ENCODE data around the gene TTLL8. TPM values are rescaled to one million over a fixed set of nuclear protein-coding genes. Genes with fewer than 3 reads are reported as not detected.
A peak's percentile ranks its signal among the peaks of the same experiment; 100 is the strongest.

The TTLL8 gene
- total and polyA plus RNA-seq, 2 experiments from 2014 or later: not detected

DNA sequence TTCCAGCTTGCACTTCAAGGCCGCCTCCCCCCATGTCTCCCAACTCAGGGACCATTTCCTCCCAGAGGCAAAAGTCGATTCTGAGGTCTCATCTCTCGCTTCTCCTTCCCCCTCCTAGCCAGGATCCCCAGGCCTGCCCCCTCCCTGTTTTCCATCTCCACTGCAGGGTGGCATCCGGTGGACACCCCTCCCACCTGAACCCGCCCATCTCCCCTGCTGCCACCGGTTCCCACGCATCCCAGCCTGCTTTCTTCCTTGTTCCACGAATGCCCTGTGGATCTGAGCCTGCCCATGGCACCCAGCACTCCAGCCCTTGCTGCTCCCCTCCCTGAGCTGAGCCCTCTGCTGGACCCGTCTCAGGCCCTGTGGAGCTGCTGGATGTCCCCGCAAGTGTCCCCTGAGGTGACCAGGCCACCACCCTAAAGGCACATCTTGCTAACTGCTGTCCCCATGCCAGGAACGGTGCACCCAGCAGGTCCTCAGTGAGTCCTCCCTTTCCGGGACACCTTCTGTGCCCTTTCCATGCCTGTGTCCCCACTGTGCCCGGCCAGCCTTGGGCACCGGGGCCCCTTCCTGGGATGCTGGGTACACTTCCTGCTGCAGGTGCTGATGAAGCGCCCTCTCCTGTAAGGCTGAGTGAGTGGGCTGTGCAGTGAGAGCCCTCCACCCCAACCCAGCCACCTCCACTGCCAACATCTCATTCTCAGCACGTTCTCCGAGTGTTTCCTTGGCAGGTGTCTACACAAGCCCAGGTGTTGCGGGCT lies 46.5 kb downstream of the TTLL8 start:
- Histone ChIP-seq H3K4me2 (no peak overlapping the region), H3K9me2 (replicated peaks; ENCODE audit: insufficient read depth) (no peaks in the 10 kb centered on the region), H3K79me2 (no peaks in the 10 kb centered on the region), H3K4me1 (ENCODE audit: insufficient read depth) (peaks cover 5% of the 10 kb centered on the region), H3K27ac (no peak overlapping the region), H3K9me3 (ENCODE audit: low read depth) (no peaks in the 10 kb centered on the region), H3K36me3 (replicated peaks; ENCODE audit: insufficient read depth, low read depth) (no peaks in the 10 kb centered on the region), H3K4me3 (no peak overlapping the region), H2AFZ (no peak overlapping the region), H3K27me3 (peaks cover 47% of the 10 kb centered on the region), H4K20me1 (ENCODE audit: insufficient read depth, poor library complexity, severe bottlenecking) (no peaks in the 10 kb centered on the region)
- WGBS (ENCODE audit: low lambda C conversion rate, missing lambda C conversion rate): 82% methylated on average over 14 of the region's 18 CpGs
- TF ChIP-seq EZH2phosphoT487 (IDR thresholded peaks at IDR 0.05; ENCODE audit: low read depth, severe bottlenecking, unreplicated experiment) (no peak), CTCF (IDR thresholded peaks at IDR 0.05; ENCODE audit: poor library complexity) (no peak), EZH2 (IDR thresholded peaks at IDR 0.05; ENCODE audit: borderline replicate concordance) (no peak)
- DNase-seq (ENCODE audit: low spot score): peak; percentile 10

DNA sequence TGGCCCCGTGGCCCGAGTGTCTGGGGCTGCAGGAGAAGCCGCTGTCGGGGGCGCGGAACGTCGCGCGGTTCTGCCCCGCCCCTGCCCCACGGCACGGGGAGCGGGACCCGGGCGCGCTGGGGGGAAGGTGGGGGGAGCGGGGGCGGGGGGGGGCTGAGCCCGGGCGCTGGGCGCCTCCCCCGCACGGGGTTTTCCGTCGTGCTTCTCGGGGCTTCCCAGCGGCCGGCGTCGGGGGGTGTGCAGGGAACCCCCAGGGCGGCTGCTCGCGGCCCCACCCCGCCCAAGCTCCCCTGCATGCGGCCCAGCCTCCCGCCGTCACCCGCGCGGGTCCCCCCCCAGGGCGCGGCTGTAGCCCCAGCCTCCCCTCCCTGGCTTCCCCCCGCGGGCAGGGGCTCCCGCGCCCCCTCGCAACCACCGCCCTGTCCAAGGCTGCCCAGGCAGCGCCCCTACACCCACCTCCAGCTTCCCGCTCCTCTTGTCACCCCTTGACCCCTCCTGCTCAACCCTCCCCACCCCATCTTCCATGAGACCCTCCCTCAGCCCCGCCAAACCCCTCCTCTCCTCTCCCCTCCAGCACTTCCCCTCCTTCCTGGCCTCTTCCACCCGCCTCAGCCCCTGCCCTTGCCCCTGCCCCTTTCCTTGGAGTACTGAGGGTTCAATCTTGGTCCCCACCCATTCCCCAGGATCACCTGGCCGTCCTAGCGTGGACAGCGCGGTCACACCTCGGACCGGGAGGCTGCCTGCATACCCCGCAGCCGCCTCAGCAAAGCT lies 47.2 kb downstream of the TTLL8 start:
- no peaks in the 10 kb centered on the region for H3K79me2 ChIP-seq
- H3K27me3 ChIP-seq: peaks cover 47% of the 10 kb centered on the region
- H3K4me2 ChIP-seq: peak overlapping the region; percentile 46
- H3K4me3 ChIP-seq: no peak overlapping the region
- 13% methylated on average over 6 of the region's 61 CpGs for WGBS (ENCODE audit: low lambda C conversion rate, missing lambda C conversion rate)
- H3K36me3 ChIP-seq (replicated peaks; ENCODE audit: insufficient read depth, low read depth): no peaks in the 10 kb centered on the region
- H3K9me2 ChIP-seq (replicated peaks; ENCODE audit: insufficient read depth): no peaks in the 10 kb centered on the region
- H3K9me3 ChIP-seq (ENCODE audit: low read depth): no peaks in the 10 kb centered on the region
- no peaks in the 10 kb centered on the region for H4K20me1 ChIP-seq (ENCODE audit: insufficient read depth, poor library complexity, severe bottlenecking)
- DNase-seq (ENCODE audit: low spot score): peak; percentile 10
- no peak overlapping the region for H2AFZ ChIP-seq
- no peak overlapping the region for H3K27ac ChIP-seq
- TF ChIP-seq CTCF (IDR thresholded peaks at IDR 0.05; ENCODE audit: poor library complexity): no peak
- TF ChIP-seq EZH2 (IDR thresholded peaks at IDR 0.05; ENCODE audit: borderline replicate concordance): no peak
- TF ChIP-seq EZH2phosphoT487 (IDR thresholded peaks at IDR 0.05; ENCODE audit: low read depth, severe bottlenecking, unreplicated experiment): no peak
- peaks cover 8% of the 10 kb centered on the region for H3K4me1 ChIP-seq (ENCODE audit: insufficient read depth)

DNA sequence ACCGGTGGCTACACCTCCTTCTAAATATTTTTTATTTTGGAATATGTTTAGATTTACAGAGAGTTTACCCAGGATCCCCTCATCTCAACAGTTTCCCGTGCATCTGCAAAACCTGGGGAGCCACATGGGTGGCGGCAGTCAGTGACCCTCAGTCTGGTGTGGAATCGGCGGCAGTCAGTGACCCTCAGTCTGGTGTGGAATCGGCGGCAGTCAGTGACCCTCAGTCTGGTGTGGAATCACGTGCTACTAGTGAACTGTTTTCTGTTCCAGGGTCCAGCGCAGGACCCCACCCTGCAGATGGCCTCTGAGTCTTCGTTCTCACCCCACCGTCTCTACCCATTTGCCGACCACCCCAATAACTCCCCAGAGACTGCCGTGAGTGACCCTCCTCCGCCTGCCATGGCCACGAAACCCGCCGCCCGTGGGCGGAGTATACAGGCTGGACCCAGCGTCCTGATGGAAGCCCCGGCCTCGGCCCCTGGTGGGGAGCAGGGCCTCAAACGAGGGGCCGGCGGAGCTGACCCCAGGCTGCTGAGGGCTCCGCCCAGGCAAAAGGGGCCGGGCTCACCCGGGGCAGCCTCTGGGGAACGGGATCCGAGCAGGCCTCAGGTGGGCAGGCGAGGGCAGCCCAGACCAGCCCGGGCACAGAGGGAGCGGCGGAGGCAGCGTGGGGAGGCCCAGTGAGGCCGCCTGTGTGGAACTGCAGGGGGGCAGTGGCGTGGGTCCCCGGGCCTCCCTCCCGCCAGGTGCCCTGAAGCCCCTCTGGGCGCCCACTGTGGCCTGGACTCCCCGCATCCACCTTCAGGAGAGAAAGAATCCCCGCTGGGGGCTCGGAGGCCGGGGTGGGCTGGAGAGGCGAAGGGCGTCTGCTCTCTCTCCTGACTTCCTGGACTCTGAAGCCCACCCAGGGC lies 48.1 kb downstream of the TTLL8 start:
- Histone ChIP-seq H3K4me2 (peak overlapping the region; percentile 46), H2AFZ (no peak overlapping the region), H3K4me3 (no peak overlapping the region), H3K27ac (no peak overlapping the region), H3K36me3 (replicated peaks; ENCODE audit: insufficient read depth, low read depth) (no peaks in the 10 kb centered on the region), H4K20me1 (ENCODE audit: insufficient read depth, poor library complexity, severe bottlenecking) (no peaks in the 10 kb centered on the region), H3K9me3 (ENCODE audit: low read depth) (no peaks in the 10 kb centered on the region), H3K27me3 (peaks cover 47% of the 10 kb centered on the region), H3K4me1 (ENCODE audit: insufficient read depth) (peaks cover 8% of the 10 kb centered on the region), H3K9me2 (replicated peaks; ENCODE audit: insufficient read depth) (no peaks in the 10 kb centered on the region), H3K79me2 (no peaks in the 10 kb centered on the region)
- 84% methylated on average over 41 of the region's 46 CpGs for WGBS (ENCODE audit: low lambda C conversion rate, missing lambda C conversion rate)
- TF ChIP-seq CTCF (IDR thresholded peaks at IDR 0.05; ENCODE audit: poor library complexity) (no peak), EZH2phosphoT487 (IDR thresholded peaks at IDR 0.05; ENCODE audit: low read depth, severe bottlenecking, unreplicated experiment) (no peak), EZH2 (IDR thresholded peaks at IDR 0.05; ENCODE audit: borderline replicate concordance) (no peak)
- peak; percentile 11 for DNase-seq (ENCODE audit: low spot score)
